Smooth muscle cell of the brain vasculature (primary cell): ENCODE results near the gene RNF215.
"Not testable (repeated sequence)": the region's sequence is repeated elsewhere in the genome, so short reads cannot be mapped to it uniquely, and the experiment has no call there.

Experiments
- DNase-seq: peaks from one replicate; pipeline ENCODE4 v3.0.0-alpha.2; 2012; ENCODE audit warnings: low read depth, low spot score

Gene RNF215

DNA sequence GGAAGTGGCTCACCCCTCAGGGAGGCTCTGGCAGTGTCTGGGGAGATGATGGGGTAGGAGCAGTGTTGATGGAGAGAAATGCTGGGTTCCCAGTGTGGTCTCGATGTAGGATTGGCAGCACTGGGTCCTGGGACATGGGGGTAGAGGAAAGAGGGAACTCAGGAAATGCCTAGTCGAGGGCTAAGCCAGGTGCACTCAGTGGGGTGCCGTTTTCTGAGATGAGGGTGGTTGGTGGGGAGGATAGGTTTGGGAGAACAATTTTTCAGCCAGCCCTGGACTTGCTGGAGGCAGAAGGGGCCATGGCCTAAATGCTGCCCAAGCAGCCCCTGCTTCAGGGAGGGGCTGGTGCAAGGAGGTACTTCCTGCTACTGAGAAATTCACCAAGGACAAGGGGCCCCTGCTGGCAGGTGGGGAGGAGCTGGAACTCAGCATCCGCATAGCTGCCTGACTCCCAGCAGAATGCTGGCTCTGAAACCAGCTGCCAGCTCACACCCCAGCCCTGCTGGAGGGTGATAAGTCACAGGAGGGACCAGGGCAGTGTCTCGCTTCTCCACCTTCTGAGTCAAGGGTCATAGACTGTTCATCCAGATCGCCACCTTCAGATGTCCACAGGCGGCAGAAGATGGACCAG is 24.4 kb downstream of the RNF215 start:
- DNase-seq: no peak

DNA sequence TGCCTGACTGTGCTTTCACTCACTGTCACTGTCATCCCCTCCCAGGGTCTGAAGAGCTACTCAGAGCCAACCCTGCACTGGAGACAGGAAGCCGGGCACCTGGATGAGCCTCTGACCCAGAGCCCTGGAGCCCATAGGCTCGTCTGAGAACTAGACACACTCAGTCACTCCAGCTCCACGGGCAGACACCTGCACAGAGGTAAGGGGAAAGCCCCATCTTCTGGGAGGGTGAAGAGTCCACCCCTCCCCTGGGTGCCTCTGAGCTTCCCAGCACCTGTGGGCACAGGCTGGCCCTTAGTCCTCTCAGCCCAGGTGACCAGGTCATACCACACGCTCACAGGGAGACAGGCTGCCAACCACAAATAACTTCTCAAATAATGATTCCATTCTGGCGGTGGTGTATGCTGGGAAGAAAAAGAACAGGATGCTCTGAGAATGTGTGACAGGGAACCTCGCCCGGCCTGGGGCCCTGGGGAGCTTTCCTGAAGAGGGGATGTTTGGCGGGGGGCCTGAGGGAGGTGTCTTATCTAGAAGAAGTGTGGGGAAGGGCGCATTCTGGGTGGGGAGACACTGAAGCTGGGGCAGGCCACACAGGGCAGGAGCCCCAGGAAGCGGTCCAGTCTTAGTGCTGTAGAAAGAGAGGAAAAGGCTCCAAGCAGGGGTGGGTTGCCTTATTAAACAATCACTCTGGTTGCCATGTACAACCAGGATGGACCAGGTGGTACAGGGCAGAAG is 25.1 kb downstream of the RNF215 start:
- no peak for DNase-seq

DNA sequence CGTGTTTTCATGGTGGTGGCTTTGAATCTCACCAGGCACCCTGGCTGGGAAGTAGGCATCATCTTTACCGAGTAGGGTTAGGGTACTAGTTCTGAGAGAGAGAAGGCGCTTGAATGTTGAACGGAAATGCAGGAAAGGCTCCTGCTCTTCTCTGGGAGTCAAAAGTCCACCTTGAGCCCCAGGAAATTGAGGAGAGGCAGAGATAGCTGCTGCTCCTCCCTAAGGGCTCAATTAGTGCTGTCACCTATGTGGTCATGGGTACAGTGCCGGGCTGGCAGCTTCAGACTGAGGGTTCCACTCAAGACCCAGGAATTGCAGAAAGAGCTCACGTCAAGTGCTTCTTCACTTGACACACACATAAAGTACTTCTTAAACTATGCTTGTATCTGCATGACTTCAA is 28.7 kb downstream of the RNF215 start:
- DNase-seq: no peak

DNA sequence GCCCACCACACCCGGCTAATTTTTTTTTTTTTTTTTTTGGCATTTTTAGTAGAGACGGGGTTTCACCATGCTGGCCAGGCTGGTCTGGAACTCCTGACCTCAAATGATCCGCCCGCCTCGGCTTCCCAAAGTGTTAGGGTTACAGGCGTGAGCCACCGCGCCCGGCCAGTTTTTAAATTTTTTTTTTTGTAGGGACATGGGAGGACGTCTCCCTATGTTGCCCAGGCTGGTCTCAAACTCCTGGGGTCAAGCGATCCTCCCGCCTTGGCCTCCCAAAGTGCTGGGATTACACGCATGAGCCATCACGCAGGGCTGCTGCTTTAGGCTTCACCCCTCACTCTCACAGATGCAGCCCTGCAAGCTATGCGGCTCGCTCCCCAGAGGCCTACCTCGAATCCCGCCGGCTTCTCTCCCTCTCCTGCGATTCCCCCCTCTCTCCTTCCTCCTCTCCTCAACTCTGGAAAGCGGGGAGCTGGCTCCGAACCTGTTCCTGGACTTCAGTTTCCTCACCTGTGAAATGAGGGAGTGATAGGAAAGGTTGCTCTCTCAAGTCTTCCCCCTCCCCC is 29.5 kb downstream of the RNF215 start:
- no peak for DNase-seq

DNA sequence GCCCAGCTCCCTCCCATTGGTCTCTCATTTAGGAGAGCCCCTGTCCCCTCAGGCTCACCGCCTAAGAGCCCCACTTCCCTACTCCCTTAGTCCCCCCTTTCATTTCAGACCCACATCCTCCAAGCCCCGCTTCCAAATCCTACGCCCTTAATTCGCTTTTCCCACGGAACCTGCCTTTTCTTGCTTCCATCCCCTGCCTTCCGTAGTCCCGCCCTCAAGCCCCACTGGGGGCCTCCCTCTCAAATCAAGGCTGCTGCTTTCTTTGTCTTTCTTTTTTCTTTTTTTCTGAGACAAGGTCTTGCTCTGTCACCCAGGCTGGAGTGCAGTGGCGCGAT is 30.0 kb downstream of the RNF215 start:
- DNase-seq: no peak

DNA sequence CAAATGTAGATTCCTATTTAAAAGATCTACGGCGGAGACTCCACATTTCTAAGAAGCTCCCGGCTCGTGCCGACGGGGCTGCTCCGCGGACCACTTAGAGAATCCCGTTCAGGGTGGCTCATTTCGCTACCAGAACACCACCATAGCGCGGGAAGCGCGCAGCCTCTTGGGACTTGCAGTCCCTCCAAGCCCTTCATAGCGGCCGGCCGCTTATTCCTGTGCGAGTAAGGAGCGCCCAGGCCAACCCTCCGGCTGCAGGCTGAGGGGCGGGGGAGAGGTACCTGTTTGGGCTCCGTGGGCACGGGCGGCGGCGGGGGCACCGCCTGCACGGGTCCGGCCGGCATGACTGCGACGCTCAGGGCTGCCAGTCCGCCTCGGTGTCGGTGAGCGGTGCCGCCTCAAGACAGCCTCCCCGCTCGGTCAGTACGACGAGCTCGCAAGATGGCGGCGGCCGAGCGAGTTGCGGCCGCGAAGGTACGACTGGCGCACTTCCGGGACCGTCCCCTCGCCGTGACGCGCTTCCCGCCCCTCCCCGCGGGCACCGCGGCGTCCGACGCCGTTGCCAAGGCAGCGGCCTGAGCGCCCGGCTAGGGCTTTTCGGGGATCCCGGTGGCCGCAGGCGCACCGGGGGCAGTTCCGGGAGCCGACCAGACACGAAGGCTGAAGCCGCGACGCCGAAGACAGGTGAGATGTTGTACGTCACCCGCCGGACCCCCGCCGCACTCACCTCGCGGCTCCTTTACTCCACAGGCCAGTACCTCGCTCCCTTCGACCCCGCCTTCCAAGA is 30.6 kb downstream of the RNF215 start, which contains the start of the genes CCDC157 and SF3A1:
CCDC157 (plus strand) TSS at position 559 of the 787 bp plus-strand sequence. CDS start 8,994 bp downstream, outside the sequence.
SF3A1 (minus strand) TSS at position 446 of the 787 bp plus-strand sequence; CDS start at position 344, 102 bp downstream.
- DNase-seq: peak; percentile 79

DNA sequence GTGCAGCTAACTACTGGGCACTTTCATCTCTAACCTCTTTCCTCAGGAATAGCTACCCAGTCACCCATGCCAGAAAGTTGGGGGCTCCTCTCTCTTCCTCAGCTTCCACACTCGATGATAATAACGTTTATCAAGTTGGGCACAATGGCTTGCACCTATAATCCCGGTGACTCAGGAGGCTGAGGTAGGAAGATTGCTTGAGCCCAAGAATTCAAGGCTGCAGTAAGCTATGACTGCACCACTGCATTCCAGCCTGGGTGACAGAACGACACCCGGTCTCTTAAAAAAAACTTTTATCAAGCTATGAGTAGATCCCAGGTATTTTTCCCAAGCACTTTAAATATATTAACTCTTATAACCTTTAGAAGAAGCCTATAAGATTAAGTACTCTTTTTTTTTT is 32.6 kb downstream of the RNF215 start:
- no peak for DNase-seq

DNA sequence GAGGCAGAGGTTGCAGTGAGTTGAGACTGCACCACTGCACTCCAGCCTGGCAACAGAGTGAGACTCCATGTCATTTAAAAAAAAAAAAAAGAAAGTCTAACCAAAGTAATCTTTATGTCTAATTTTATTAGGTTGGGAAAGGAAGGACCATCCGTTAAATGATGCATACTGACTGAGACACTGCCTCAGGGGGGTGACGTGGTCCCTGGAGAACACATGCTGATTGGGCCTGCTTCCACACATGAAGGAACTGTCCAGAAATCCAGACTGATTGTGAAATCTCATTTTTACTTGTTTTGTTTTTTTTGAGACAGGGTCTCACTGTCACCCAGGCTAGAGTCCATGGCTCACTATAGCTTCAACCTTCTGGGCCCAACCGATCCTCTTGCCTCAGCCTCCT is 36.0 kb downstream of the RNF215 start:
- DNase-seq: no peak

DNA sequence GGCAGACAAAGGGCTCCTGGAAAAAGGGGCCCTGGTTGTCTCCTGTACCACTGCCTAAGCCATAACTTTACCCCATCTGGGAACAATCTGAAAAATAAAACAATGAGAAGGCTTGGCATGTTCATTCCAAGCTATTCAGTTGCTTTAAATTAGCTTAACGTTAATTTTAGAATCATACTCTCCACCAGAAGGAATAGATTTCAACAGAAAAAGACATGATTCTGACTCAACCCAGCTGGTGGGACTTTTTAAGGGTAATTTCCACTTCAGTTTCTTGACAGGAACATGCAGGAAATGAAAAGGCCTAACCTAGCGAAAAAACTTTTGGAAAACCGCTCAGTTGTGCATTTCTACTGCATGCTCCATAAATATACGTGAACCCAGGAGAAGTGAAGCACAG is 38.4 kb downstream of the RNF215 start:
- no peak for DNase-seq

DNA sequence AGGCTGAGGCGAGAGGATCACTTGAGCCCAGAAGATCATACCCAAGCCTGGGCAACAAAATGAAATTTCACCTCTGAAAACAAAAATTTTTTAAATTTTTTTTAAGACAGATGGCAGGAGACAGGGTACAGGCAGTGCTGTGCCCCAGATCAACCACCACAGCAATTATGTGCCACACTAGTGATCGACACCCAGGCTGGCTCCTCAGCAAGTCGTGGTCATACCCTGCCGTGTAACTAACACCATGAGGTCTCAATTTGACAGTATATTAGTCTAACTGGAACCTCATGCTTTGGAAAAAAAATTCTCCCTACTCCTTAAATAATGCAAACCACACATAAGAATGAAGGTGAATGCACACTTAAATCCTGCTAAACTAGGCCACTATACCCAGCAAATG is 38.8 kb downstream of the RNF215 start:
- DNase-seq: no peak

DNA sequence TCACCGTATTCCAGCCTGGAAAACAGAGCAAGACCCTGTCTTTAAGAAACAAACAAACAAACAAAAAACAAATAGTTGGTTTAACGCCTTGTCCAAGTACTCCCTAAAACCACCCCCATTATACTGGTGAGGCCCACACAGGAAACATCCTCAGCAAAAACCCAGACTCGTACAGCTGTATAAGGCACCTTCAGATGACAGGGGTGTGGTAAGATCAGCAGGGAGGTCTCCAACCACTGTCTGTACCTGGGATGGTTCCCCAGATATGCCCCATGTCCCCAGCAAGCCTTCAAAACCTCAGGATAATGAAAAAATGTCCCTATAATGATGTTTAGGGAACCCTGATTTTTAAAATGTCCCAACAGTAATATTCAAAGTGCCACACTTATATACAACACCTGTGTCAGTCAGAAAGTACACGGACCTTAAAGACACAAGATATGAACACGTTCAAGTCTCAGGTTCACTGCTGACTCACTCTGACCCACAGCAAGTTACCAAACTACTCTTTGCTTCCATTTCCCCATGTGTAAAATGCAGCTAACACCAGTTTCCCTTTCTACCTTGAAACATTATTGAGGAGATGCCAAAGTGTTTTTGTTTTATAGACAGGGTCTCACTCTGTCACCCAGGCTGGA is 39.8 kb downstream of the RNF215 start:
- DNase-seq: no peak

DNA sequence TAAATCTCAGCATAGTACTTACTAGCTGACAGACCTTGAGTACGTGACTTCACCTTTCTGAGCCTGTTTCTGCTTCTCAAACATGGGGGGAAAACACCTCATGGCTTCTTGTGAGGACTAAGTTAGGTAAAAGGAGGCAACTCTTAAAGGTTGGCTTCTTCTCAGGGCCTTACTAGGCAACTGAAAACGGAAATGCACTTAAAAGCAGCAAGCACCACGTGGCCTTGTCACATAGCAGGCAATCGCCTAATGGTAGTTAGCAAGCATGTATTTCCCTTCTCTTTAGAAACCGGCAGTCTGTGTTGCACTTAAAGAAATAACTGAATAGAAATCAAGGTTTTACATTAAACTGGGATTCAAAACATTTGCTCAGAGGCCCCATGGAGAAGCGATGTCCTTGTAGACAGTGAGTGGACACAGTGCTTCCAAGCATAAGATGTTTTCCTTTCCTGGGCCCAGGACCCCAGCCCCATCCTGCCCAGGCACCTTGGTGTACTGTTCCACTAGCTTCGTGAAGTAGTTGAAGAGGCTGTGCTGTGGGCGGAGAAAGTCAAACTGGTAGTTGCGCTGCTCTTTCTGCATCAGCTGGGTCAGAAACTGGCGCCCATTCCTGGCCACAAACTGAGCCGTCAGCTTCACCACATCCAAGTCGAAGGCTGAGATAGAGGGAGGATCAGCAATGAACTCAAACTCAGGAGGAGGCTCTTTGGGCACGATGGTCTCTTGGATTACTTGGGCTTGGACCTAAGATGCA is 42.6 kb downstream of the RNF215 start:
- DNase-seq: no peak

DNA sequence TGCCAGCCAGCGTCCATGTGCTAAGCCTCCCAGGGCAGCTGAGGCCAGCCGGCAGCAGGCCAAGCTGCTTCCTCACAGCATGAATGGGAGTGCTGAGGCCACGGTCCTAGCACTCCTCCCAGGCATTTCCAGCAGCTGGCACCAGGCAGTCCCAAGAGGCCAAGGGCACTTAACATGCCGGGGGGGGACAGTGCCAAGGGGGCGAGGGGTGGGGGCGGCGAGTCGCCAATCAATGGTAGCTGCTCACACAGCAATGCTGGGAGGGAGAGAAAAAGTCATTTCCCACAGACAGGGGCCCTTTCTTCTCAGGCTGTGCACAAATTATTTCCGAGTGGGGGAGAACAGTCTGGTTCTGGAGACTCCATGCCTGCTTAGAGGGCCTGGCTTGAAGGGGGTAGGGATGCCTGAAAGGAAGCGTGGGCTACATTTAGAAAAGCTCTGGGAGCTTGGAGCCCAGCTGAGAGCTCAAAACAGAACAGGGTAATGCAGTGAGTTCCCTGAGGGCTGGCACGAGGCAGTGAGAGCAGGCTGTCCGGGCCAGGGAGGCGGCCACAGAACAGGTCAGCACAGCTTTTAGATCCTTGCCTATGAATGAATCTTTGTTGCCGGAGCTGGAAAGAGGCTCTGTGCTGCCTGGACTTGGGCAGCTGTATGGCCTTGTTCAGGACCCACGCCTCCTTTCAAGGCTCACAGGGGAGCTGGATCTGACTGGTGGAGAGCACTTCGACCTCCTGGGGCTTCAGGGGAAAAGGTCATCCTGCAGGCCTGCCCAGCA is 46.1 kb downstream of the RNF215 start:
- DNase-seq: no peak

DNA sequence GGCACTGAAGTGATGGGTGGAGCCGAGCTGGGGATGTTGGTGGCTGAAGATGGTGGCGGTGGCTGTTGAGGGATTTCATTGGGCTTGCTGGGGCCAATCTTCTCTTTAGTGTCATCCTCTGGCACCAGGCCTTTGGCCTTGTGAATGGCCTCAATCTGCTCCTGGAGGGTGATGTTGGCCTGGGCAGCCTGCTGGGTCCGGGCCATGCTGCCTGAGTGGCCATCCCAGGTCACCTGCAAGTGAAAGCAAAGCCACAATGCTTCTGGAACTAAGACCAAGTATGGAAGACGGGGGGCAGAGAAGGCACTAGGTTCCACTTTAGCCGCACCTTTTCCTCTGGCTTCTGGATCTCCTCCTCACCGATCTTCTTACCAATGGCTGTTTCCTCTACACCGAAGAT is 48.4 kb downstream of the RNF215 start:
- no peak for DNase-seq

DNA sequence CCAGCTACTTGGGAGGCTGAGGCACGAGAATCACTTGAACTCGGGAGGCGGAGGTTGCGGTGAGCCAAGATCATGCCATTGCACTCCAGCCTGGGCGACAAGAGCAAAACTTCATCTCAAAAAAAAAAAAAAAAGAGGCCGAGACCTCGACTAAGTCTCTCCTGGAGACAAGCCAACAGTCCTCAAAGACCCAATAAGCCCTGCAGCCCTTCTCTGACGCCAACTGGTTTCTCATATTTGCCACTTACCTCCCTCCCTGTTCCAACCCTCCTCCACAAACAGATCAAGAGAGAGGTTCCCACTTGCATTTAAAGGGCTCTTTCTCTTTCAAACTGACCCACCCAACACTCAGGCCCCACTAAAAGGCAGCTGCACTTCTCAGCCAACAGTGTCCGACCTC is 48.9 kb downstream of the RNF215 start:
- not testable (repeated sequence) for DNase-seq

DNA sequence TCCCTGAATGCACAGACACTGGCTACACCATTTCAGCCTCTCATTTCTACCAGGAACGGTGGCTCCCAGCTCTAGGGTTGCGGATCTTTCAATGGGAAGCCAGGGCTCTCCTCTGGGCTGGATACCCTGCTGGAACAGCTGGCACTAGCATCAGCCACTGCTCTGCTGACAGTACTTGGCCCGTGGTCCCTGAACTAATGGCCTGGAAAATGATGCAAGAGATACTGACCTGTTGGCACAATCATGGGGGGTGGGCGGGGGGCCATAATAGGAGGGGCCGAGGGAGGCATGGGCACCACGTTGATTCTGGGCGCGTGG is 49.8 kb downstream of the RNF215 start:
- no peak for DNase-seq

DNA sequence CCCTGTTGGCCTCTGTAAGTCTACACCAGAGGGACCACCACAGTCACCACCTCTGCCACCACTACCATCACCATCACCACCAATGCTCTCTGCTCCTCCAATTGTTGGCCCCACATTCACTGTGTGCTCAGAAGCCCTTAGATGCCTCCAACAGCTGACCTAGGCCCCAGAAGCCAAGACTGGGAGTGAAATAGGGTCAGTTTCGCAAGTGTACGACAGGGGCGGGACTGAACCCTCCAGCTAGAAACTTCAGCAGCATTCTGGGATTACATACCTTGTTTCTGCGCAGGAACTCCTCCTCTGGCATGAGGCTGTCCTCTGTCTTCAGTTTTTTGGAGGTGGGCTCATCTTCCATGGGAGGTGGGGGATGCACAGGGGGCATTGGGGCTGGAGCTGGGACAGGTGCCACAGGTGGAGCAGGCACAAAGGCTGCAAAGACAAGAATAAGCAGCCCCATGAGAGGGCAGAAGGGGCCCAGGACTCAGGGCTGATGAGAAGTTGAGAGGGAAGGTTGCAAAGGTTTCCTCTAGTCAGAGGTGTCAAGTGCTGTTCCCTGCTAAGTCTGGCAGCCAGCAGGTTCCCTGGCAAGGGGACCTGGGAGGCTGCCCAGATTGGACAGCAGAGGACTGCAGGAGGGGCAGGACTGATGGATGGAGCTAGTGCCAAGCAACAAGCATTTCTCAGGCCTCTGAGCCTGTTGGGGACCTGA is 50.3 kb downstream of the RNF215 start:
- DNase-seq: no peak

DNA sequence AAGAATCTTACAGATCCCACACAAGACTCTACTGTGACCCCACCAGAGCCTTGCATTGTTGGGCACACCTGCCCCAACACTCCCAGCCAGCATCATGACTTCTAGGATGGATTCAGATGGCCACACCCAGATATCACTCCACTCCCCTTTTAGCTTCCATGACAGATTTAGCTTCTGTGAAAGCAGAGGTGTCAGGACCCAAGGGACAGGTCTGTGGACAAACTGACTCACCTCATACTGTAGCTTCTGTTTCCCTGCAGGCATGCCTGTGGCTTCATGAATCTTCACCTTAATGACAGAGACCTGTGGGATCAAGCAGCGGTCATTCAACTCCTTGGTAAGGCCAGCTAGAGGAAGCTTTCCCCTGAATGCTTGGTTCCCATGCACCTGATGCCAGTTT is 52.0 kb downstream of the RNF215 start:
- no peak for DNase-seq

DNA sequence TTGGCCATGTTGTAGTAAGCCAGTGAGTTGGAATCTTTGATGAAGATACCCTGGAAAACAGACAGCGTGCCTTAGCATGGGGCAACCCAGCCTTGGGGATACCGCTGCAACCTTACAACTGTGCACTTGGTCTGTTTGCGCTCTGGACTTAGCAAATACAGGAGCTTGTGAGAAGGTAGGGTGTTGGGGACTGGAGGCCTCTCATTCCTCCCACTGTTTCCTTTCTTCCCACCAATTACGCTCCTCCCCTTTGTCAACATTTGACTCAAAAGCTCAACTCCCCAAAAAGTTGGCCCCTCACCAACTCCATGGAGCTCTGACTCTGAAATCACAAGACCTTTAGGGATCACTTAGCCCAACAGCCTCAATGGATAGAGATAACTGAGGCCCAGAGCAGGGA is 52.6 kb downstream of the RNF215 start:
- no peak for DNase-seq

DNA sequence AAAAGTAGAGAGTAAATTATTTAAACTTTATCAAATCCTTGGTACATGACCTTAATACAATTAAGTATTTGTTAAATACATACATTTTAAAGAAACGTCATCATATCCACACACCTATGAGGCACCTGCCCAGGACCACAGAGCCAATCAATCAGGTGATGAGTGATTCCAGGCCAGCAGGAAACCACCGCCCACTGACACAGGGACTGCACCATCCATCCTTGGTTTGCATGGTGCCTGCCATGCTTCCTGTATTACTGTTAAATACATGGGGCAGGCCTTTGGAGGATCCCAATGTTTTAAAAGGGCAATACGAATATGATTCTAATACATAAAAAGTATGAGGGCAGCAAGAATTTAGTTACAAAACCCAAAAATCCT is 53.5 kb downstream of the RNF215 start:
- DNase-seq: no peak
